GM13976 (cell line): ENCODE measurements around the gene NEURL1B.

Experiments
- DNase-seq: peaks from one replicate; pipeline ENCODE4 v3.0.0; 2012; ENCODE audit warnings: low spot score
- in situ Hi-C: fragments of 300-500 bp; cut with MboI; formaldehyde crosslinking; loops from one replicate; pipeline ENCODE4 v1.12.0; 2022; ENCODE audit warnings: low sequenced_read_pairs, mixed read lengths, inconsistent platforms; ENCODE audit not compliant: unreplicated experiment
- TF ChIP-seq, protein P1 (sequence below): IDR thresholded peaks from 2 replicates; pipeline ENCODE4 v1.5.1; 2012; ENCODE audit warnings: borderline replicate concordance, mild to moderate bottlenecking; ENCODE audit not compliant: insufficient read depth; ENCODE audit errors: extremely low read depth, missing control alignments, control extremely low read depth

Gene NEURL1B

DNA sequence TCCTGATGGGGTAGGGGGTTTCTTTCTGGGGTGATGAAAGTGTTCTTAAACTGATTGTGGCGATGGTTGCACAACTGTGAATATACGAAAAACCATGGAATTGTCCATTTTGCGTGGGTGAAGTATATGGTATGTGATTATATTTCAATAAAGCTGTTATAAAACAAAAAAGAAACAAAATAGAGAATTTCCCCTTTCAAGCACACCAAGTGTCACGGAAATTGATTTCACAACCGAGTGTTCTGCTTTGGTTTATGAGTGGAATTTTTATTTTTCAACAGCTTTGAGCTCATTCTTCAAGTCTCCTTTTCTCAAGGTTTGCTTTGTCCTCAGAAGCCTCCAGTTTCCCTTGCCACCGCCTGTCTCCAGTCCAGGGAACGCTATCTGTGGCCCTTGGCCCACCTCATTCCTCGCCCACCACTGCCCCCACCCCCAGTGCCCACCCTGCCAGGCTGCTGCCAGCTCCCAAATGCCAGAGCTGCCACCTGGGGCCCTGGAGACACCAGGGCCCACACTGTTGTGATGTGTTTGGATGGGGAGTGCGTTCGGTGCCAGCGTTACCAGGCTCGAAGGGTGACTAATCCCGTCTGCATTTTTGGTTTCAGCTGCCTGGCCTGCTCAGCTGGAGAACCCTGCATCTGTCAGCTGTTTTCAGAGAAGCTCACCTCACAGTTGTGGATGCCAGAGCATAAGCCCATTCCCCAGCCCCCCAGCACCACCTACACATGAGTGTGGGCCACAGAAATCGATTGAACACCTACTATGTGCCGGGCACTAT, 99.6 kb downstream of the NEURL1B start:
- in situ Hi-C loops, result no loop called here
- no peak for DNase-seq
- TF ChIP-seq, protein P1, sequence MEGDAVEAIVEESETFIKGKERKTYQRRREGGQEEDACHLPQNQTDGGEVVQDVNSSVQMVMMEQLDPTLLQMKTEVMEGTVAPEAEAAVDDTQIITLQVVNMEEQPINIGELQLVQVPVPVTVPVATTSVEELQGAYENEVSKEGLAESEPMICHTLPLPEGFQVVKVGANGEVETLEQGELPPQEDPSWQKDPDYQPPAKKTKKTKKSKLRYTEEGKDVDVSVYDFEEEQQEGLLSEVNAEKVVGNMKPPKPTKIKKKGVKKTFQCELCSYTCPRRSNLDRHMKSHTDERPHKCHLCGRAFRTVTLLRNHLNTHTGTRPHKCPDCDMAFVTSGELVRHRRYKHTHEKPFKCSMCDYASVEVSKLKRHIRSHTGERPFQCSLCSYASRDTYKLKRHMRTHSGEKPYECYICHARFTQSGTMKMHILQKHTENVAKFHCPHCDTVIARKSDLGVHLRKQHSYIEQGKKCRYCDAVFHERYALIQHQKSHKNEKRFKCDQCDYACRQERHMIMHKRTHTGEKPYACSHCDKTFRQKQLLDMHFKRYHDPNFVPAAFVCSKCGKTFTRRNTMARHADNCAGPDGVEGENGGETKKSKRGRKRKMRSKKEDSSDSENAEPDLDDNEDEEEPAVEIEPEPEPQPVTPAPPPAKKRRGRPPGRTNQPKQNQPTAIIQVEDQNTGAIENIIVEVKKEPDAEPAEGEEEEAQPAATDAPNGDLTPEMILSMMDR, result no peak
